Dermis lymphatic vessel endothelial cell (primary cell): Measurements from ENCODE around the gene ZNF777. TPM values are rescaled to one million over a fixed set of nuclear protein-coding genes. Genes with fewer than 3 reads are reported as not detected.

Source experiments
- total RNA-seq: library from RNA; depleted of rRNA; stranded (reverse); fragments of >200 nt; gene quantifications from 2 replicates; pipeline ENCODE4 v1.2.1, GENCODE V29; 2014

Gene ZNF777
- 2.5 and 3.3 TPM in 2 replicates for total RNA-seq

GRCh38 chr7:149460493-149461277 is at the start of gene ZNF777:
ZNF777 (minus strand) TSS chr7:149461062; CDS start chr7:149456022, 5,040 bp downstream.

GRCh38 chr7:149497467-149498261 is 36.8 kb upstream of the ZNF777 start, which contains the start of gene ZNF746:
ZNF746 (minus strand) TSS chr7:149497809; CDS start chr7:149497536, 273 bp downstream.

Other genes starting within 250 kb of the ZNF777 start
- gene ZNF212, start 221.4 kb downstream of the ZNF777 start, total RNA-seq = 4.2 and 4.7 TPM in 2 replicates
- 4.8 and 5.6 TPM in 2 replicates for gene ZNF783, start 198.9 kb downstream of the ZNF777 start, total RNA-seq
- 15.7 and 17.3 TPM in 2 replicates for gene ZNF746, start 36.7 kb upstream of the ZNF777 start, total RNA-seq